ENCODE results near the gene CACNA1D. TPM values are rescaled to one million over a fixed set of nuclear protein-coding genes. Genes with fewer than 3 reads are reported as not detected.

CACNA1D gene
- under 1 TPM in 2 of 4 donors, not detected in 2; 0.85 to 0.88 TPM for total RNA-seq

- no peak for TF ChIP-seq CTCF (IDR thresholded peaks at IDR 0.05; ENCODE audit: low read depth)
Observed at GRCh38 chr3:53493963-53494791, at the start of gene CACNA1D. CACNA1D (plus strand) TSS chr3:53494611; CDS start chr3:53495167, 556 bp downstream.

- TF ChIP-seq CTCF (IDR thresholded peaks at IDR 0.05; ENCODE audit: low read depth) = no peak
Observed at GRCh38 chr3:53457068-53457467, 37.3 kb upstream of the CACNA1D start.

- no peak for TF ChIP-seq CTCF (IDR thresholded peaks at IDR 0.05; ENCODE audit: low read depth)
Observed at GRCh38 chr3:53460326-53460725, 34.1 kb upstream of the CACNA1D start.

- no peak for TF ChIP-seq CTCF (IDR thresholded peaks at IDR 0.05; ENCODE audit: low read depth)
Observed at GRCh38 chr3:53464424-53464823, 30.0 kb upstream of the CACNA1D start.

- TF ChIP-seq CTCF (IDR thresholded peaks at IDR 0.05; ENCODE audit: low read depth) = no peak
Observed at GRCh38 chr3:53473422-53473821, 21.0 kb upstream of the CACNA1D start.

- no peak for TF ChIP-seq CTCF (IDR thresholded peaks at IDR 0.05; ENCODE audit: low read depth)
Observed at GRCh38 chr3:53478166-53478830, 16.1 kb upstream of the CACNA1D start.

GRCh38 chr3:53478921-53479664, 15.3 kb upstream of the CACNA1D start:
- no peak for TF ChIP-seq CTCF (IDR thresholded peaks at IDR 0.05; ENCODE audit: low read depth)

Data from subcutaneous adipose tissue (tissue), 4 donors.